ENCODE data around the gene PRKAA1. TPM values are rescaled to one million over a fixed set of nuclear protein-coding genes. Genes with fewer than 3 reads are reported as not detected.
A peak's percentile ranks its signal among the peaks of the same experiment; 100 is the strongest.

Gene PRKAA1
- total and polyA plus RNA-seq, 2 of the 4 experiments (the other 2 are of a cell fraction) = 47.7 to 94.1 TPM

GRCh38 chr5:40716000-40716399 is 82.2 kb downstream of the PRKAA1 start:
- Histone ChIP-seq H3K79me1 (ENCODE audit: low read depth in 1 of 2, low read length in 2 of 2) (peaks cover 3% of the 10 kb centered on the region in 2 experiments; a peak in 2 of 4 replicates), H3K36me3 (ENCODE audit: control insufficient read depth, insufficient read depth, low read length) (peaks cover 3% of the 10 kb centered on the region; the same call in 1 of the 2 replicates), H3K18ac (ENCODE audit: low read depth, low read length) (no peak overlapping the region), H4K8ac (ENCODE audit: low read depth in 2 of 2, low read length in 2 of 2) (no peak overlapping the region), H4K20me1 (ENCODE audit: insufficient read depth, low read length) (no peaks in the 10 kb centered on the region), H3K4me2 (ENCODE audit: low read depth, low read length) (no peak overlapping the region), H2AK5ac (ENCODE audit: low read depth, low read length) (no peak overlapping the region), H3K56ac (ENCODE audit: extremely low read depth, insufficient read depth, low read length) (no peak overlapping the region), H3K27ac (ENCODE audit: insufficient read depth, low read length) (no peak overlapping the region), H3K4me3 (ENCODE audit: insufficient read depth, low read depth, low read length) (no peak overlapping the region), H3K23ac (ENCODE audit: low read depth, low read length) (no peak overlapping the region), H3K27me3 (ENCODE audit: control insufficient read depth, insufficient read depth, low read length) (no peaks in the 10 kb centered on the region), H4K91ac (ENCODE audit: insufficient read depth, low read depth, low read length) (no peak overlapping the region), H3K14ac (replicated peaks; ENCODE audit: low read depth, low read length) (no peak overlapping the region), H3K4me1 (ENCODE audit: control insufficient read depth, insufficient read depth, low read length) (0 out of 2 replicates have a peak, but pooled peaks cover 2% of the 10 kb centered on the region), H3K9ac (ENCODE audit: low read depth, low read length) (no peak overlapping the region), H3K4ac (ENCODE audit: low read depth, low read length) (no peak overlapping the region), H2BK120ac (ENCODE audit: low read depth, low read length) (no peak overlapping the region), H3K9me1 (ENCODE audit: insufficient read depth, low read length) (0 out of 2 replicates have a peak, but pooled peaks cover 3% of the 10 kb centered on the region), H4K5ac (ENCODE audit: low read depth, low read length) (no peak overlapping the region), H2AK9ac (replicated peaks; ENCODE audit: low read depth, low read length, poor library complexity) (no peak overlapping the region), H2BK5ac (ENCODE audit: low read depth, low read length, poor library complexity, severe bottlenecking) (no peak overlapping the region), H2BK20ac (ENCODE audit: low read depth, low read length) (no peak overlapping the region), H3K9me3 (ENCODE audit: control insufficient read depth, insufficient read depth, low read length) (no peaks in the 10 kb centered on the region), H2BK15ac (ENCODE audit: low read depth, low read length) (no peak overlapping the region), H2AFZ (replicated peaks; ENCODE audit: low read length, poor library complexity) (no peak overlapping the region)
- POLR2A ChIA-PET (ENCODE audit: unreplicated experiment) = no interaction called here
- DNase-seq (no peak), ATAC-seq (ENCODE audit: low read depth) (no peak)
- TF ChIP-seq CTCF (conservative IDR thresholded peaks at IDR 0.05; ENCODE audit: low read depth, low read length) (0 out of 2 replicates have a peak, but pooled peaks have one; percentile 15), SMC3 (IDR thresholded peaks at IDR 0.05; ENCODE audit: low read depth, low read length) (no peak), CEBPB (IDR thresholded peaks at IDR 0.05; ENCODE audit: low read depth, low read length) (no peak)
- intact Hi-C loops (cut with micrococcal nuclease) (loop anchor here (5.0 kb wide), 1 partner anchor 1126 kb away; no protein-coding TSS in a partner anchor), dilution Hi-C loops (cut with HindIII; ENCODE audit: low sequenced_read_pairs, unreplicated experiment) (no loop called here), in situ Hi-C loops (cut with MboI; ENCODE audit: low sequenced_read_pairs) (no loop called here)
- CTCF ChIA-PET = interaction anchor here (1.5 kb wide), 1 partner anchor 19 kb away, joined by 3 read pairs; no protein-coding TSS in a partner anchor
- no TSS peak for BruUV-seq (replicated peaks)
- WGBS, 2 experiments (ENCODE audit: extremely low coverage in 2 of 2, insufficient read length in 1 of 2) = no CpG with 5 or more reads among the region's 2 CpGs
